HEK293T (cell line): ENCODE measurements around the gene MRFAP1.

Experiments used
- BHLHE40 ChIP-seq: fragments of 450-650 bp; IDR thresholded peaks from 2 replicates; pipeline ENCODE4 v1.6.1; 2016; ENCODE audit warnings: mild to moderate bottlenecking, moderate library complexity, borderline replicate concordance
- FOXK2 ChIP-seq: fragments of 450-650 bp; IDR thresholded peaks from 2 replicates; pipeline ENCODE4 v1.6.1; 2016; ENCODE audit warnings: mild to moderate bottlenecking
- HDGF ChIP-seq: fragments of 450-650 bp; IDR thresholded peaks from 2 replicates; pipeline ENCODE4 v1.6.1; 2017; ENCODE audit warnings: antibody characterized with exemption, borderline replicate concordance
- NFRKB ChIP-seq: fragments of 450-650 bp; IDR thresholded peaks from 2 replicates; pipeline ENCODE4 v1.6.1; 2016; ENCODE audit warnings: mild to moderate bottlenecking, moderate library complexity
- SP1 ChIP-seq: fragments of 450-650 bp; IDR thresholded peaks from 2 replicates; pipeline ENCODE4 v1.6.1; 2017

- TF ChIP-seq SP1 (no peak), NFRKB (no peak), BHLHE40 (no peak), HDGF (no peak), FOXK2 (no peak)
These were observed 33.4 kb downstream of the MRFAP1 start for GRCh38 chr4:6673660-6674499.
